ENCODE data around the gene LCK. TPM values are rescaled to one million over a fixed set of nuclear protein-coding genes. Genes with fewer than 3 reads are reported as not detected.

Gene LCK
- total and polyA plus RNA-seq, 9 of the 15 experiments (the other 6 are each of a cell fraction or from before 2014, with no cell fraction given) = 0.04 to 0.47 (median 0.13) TPM; not detected in 6

DNA sequence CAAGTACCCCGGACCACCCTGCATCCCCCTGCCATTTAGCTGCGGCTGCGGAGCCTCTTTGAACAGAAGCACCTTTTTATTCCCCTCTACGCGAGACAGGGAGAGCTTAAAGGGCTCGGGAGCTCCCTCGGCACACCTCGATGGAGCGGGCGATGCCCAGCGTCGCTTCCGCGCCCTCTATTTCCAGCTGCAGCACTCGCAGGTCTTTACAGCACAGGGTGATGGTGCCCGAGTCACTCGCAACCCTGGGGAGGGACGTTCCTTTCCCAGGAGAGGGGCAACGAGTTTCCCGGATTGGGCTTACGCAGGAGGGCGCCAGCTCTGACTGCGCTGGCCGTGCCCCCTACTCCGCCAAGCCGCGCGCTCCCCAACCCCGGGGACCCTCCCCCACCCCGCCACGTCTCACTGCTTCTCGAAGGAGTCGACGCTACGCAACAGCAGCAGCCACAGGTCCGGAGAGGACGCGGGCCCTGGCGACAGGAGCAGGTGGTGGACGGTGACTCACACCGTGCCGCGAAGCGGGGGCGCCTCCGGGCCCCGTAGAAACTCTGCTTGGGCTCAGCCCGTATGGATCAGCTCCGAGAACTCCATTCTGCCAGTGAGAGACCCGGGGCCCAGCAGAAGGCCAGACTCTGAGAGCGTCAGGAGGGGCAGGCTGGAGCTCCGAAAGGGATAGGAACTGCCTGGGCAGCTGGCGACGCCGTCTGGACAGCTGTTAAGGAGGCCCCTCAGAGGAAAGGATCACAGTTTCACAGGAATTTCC lies 9.9 kb upstream of the LCK start (continued):
- TF ChIP-seq ZNF212 (CRISPR knock-in tag; IDR thresholded peaks at IDR 0.05) (no peak), ZNF253 (CRISPR knock-in tag; conservative IDR thresholded peaks at IDR 0.05) (no peak), ZNF76 (CRISPR knock-in tag; IDR thresholded peaks at IDR 0.05; ENCODE audit: borderline replicate concordance) (no peak), ELF1 (tag; IDR thresholded peaks at IDR 0.05) (no peak), MTA3 (IDR thresholded peaks at IDR 0.05; ENCODE audit: borderline replicate concordance) (no peak), FOXP1 (CRISPR knock-in tag; IDR thresholded peaks at IDR 0.05) (no peak), POLR2B (IDR thresholded peaks at IDR 0.05; ENCODE audit: low read depth, partially characterized antibody) (no peak), PURB (CRISPR knock-in tag; IDR thresholded peaks at IDR 0.05; ENCODE audit: low read depth) (no peak), BHLHE40 (IDR thresholded peaks at IDR 0.05; ENCODE audit: low read length) (no peak), MAX (CRISPR knock-in tag; IDR thresholded peaks at IDR 0.05) (peak; percentile 90), KAT7 (CRISPR knock-in tag; IDR thresholded peaks at IDR 0.05; ENCODE audit: borderline replicate concordance) (no peak), NCOA2 (IDR thresholded peaks at IDR 0.05; ENCODE audit: partially characterized antibody in 2 of 2) (no peak), ZNF384 (IDR thresholded peaks at IDR 0.05; ENCODE audit: low read depth, low read length) (no peak), LEF1 (IDR thresholded peaks at IDR 0.05) (no peak), ZBTB1 (CRISPR knock-in tag; IDR thresholded peaks at IDR 0.05; ENCODE audit: borderline replicate concordance, low read depth) (no peak), TAF1 (IDR thresholded peaks at IDR 0.05; ENCODE audit: control insufficient read depth, extremely low read depth, insufficient read depth, low read length, severe bottlenecking) (no peak), SMAD3 (CRISPR knock-in tag; conservative IDR thresholded peaks at IDR 0.05) (no peak), PHF8 (IDR thresholded peaks at IDR 0.05; ENCODE audit: borderline replicate concordance, low read length) (no peak), ZNF263 (CRISPR knock-in tag; IDR thresholded peaks at IDR 0.05; ENCODE audit: borderline replicate concordance) (no peak), ZNF561 (CRISPR knock-in tag; conservative IDR thresholded peaks at IDR 0.05) (no peak), TFAM (CRISPR knock-in tag; conservative IDR thresholded peaks at IDR 0.05) (no peak)
- TF ChIP-seq, protein P1, sequence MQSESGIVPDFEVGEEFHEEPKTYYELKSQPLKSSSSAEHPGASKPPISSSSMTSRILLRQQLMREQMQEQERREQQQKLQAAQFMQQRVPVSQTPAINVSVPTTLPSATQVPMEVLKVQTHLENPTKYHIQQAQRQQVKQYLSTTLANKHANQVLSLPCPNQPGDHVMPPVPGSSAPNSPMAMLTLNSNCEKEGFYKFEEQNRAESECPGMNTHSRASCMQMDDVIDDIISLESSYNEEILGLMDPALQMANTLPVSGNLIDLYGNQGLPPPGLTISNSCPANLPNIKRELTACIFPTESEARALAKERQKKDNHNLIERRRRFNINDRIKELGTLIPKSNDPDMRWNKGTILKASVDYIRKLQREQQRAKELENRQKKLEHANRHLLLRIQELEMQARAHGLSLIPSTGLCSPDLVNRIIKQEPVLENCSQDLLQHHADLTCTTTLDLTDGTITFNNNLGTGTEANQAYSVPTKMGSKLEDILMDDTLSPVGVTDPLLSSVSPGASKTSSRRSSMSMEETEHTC (IDR thresholded peaks at IDR 0.05) = no peak
- TF ChIP-seq, protein P2, sequence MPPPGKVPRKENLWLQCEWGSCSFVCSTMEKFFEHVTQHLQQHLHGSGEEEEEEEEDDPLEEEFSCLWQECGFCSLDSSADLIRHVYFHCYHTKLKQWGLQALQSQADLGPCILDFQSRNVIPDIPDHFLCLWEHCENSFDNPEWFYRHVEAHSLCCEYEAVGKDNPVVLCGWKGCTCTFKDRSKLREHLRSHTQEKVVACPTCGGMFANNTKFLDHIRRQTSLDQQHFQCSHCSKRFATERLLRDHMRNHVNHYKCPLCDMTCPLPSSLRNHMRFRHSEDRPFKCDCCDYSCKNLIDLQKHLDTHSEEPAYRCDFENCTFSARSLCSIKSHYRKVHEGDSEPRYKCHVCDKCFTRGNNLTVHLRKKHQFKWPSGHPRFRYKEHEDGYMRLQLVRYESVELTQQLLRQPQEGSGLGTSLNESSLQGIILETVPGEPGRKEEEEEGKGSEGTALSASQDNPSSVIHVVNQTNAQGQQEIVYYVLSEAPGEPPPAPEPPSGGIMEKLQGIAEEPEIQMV (tag; conservative IDR thresholded peaks at IDR 0.05; ENCODE audit: low read depth) = no peak
- TF ChIP-seq, protein P3, sequence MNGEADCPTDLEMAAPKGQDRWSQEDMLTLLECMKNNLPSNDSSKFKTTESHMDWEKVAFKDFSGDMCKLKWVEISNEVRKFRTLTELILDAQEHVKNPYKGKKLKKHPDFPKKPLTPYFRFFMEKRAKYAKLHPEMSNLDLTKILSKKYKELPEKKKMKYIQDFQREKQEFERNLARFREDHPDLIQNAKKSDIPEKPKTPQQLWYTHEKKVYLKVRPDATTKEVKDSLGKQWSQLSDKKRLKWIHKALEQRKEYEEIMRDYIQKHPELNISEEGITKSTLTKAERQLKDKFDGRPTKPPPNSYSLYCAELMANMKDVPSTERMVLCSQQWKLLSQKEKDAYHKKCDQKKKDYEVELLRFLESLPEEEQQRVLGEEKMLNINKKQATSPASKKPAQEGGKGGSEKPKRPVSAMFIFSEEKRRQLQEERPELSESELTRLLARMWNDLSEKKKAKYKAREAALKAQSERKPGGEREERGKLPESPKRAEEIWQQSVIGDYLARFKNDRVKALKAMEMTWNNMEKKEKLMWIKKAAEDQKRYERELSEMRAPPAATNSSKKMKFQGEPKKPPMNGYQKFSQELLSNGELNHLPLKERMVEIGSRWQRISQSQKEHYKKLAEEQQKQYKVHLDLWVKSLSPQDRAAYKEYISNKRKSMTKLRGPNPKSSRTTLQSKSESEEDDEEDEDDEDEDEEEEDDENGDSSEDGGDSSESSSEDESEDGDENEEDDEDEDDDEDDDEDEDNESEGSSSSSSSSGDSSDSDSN (IDR thresholded peaks at IDR 0.05; ENCODE audit: borderline replicate concordance in 1 of 2, low read depth in 2 of 2, low read length in 2 of 2) = no peak

Measured in K562 (cell line).